ENCODE results near the gene CADM2.

GRCh38 chr3:85053626-85054025, 94.8 kb downstream of the CADM2 start:
- TF ChIP-seq CTCF (IDR thresholded peaks at IDR 0.05) (no peak), POLR2A (IDR thresholded peaks at IDR 0.05) (no peak), EP300 (IDR thresholded peaks at IDR 0.05) (no peak)

Measured in upper lobe of left lung (tissue), 4 donors.